NCI-H2196 (cell line): ENCODE measurements around the gene MAFG.
"Not testable (repeated sequence)": the region's sequence is repeated elsewhere in the genome, so short reads cannot be mapped to it uniquely, and the experiment has no call there.

ENCODE experiments used
- DNase-seq: peaks from one replicate; lab custom pipeline; 2025; ENCODE audit not compliant: unreplicated experiment; lab: John Stamatoyannopoulos, UW

MAFG gene

GRCh38 chr17:81923302-81924260 is 4.0 kb downstream of the MAFG start:
- no peak for DNase-seq

GRCh38 chr17:81922566-81923301 is 4.8 kb downstream of the MAFG start:
- DNase-seq = no peak

- no peak for DNase-seq
Measured at GRCh38 chr17:81921996-81922565, 5.5 kb downstream of the MAFG start.

- DNase-seq = no peak
Measured at GRCh38 chr17:81921537-81921862, 6.0 kb downstream of the MAFG start.

GRCh38 chr17:81920612-81921536 is 6.7 kb downstream of the MAFG start:
- no peak for DNase-seq

GRCh38 chr17:81918832-81919545 is 8.5 kb downstream of the MAFG start:
- DNase-seq = no peak

GRCh38 chr17:81918333-81918669 is 9.2 kb downstream of the MAFG start:
- not testable (repeated sequence) for DNase-seq

- DNase-seq = peak; percentile 93
Measured at GRCh38 chr17:81917565-81918332, 9.8 kb downstream of the MAFG start, which contains the start of gene SIRT7. SIRT7 (minus strand) TSS chr17:81918176; CDS start chr17:81918131, 45 bp downstream.

GRCh38 chr17:81916234-81917001 is 11.1 kb downstream of the MAFG start:
- no peak for DNase-seq

- no peak for DNase-seq
Measured at GRCh38 chr17:81915331-81915730, 12.2 kb downstream of the MAFG start.

GRCh38 chr17:81914103-81914850 is 13.3 kb downstream of the MAFG start:
- DNase-seq = no peak

GRCh38 chr17:81913394-81914102 is 14.0 kb downstream of the MAFG start:
- DNase-seq = no peak

- DNase-seq = no peak
Measured at GRCh38 chr17:81912441-81913309, 14.9 kb downstream of the MAFG start.

GRCh38 chr17:81911969-81912368 is 15.6 kb downstream of the MAFG start:
- DNase-seq = no peak

GRCh38 chr17:81911277-81911961 is 16.1 kb downstream of the MAFG start, which contains the start of gene PCYT2:
PCYT2 (minus strand) TSS chr17:81911399; CDS start chr17:81911355, 44 bp downstream.
- DNase-seq = peak; percentile 98

GRCh38 chr17:81910840-81911276 is 16.7 kb downstream of the MAFG start:
- DNase-seq = no peak
